Parathyroid adenoma (tissue), 2 donors: ENCODE measurements around the gene SBF2.
A peak's percentile ranks its signal among the peaks of the same experiment; 100 is the strongest.

Experiments used
- H2AFZ ChIP-seq: fragments of 300-600 bp; sonication (generic); one replicate; pipeline ENCODE4 v1.7.0; 2017; ENCODE audit warnings: antibody characterized with exemption, mild to moderate bottlenecking
- H3K27ac ChIP-seq: fragments of 300-600 bp; sonication (generic); one replicate; pipeline ENCODE4 v1.7.0; 2017
- H3K27me3 ChIP-seq: fragments of 300-600 bp; sonication (generic); one replicate; pipeline ENCODE4 v1.7.0; 2017; ENCODE audit warnings: low read length; ENCODE audit not compliant: control insufficient read depth, insufficient read depth
- H3K36me3 ChIP-seq: fragments of 300-600 bp; sonication (generic); one replicate; pipeline ENCODE4 v1.7.0; 2017; ENCODE audit warnings: low read length; ENCODE audit not compliant: control insufficient read depth, insufficient read depth
- H3K4me1 ChIP-seq: fragments of 300-600 bp; sonication (generic); one replicate; pipeline ENCODE4 v1.7.0; 2017; ENCODE audit warnings: control low read depth
- H3K4me2 ChIP-seq: fragments of 300-600 bp; sonication (generic); one replicate; pipeline ENCODE4 v1.7.0; 2017; ENCODE audit warnings: low read length
- H3K4me3 ChIP-seq: fragments of 300-600 bp; sonication (generic); one replicate; pipeline ENCODE4 v1.7.0; 2017; ENCODE audit warnings: low read depth, low read length
- H3K79me2 ChIP-seq: fragments of 300-600 bp; sonication (generic); one replicate; pipeline ENCODE4 v1.7.0; 2017; ENCODE audit warnings: control low read depth
- H3K9ac ChIP-seq: fragments of 300-600 bp; sonication (generic); one replicate; pipeline ENCODE4 v1.7.0; 2017; ENCODE audit warnings: mild to moderate bottlenecking
- H3K9me3 ChIP-seq: fragments of 300-600 bp; sonication (generic); one replicate; pipeline ENCODE4 v1.7.0; 2017; ENCODE audit warnings: low read length; ENCODE audit not compliant: control insufficient read depth
- TF ChIP-seq, protein P1 (sequence below): fragments of 300-600 bp; sonication (generic); IDR thresholded peaks from one replicate; pipeline ENCODE4 v1.7.0; 2017; ENCODE audit warnings: antibody characterized with exemption, mild to moderate bottlenecking
- donor health status: primary hyperparathyroidism.

Gene SBF2

GRCh38 chr11:10294290-10294953, 403 bp upstream of the SBF2 start:
- H3K36me3 ChIP-seq: no peaks in the 10 kb centered on the region
- peak overlapping the region; percentile 84 for H3K9ac ChIP-seq
- peak overlapping the region; percentile 86 for H2AFZ ChIP-seq
- H3K79me2 ChIP-seq: peaks cover 13% of the 10 kb centered on the region
- H3K4me3 ChIP-seq: peak overlapping the region; percentile 70
- no peaks in the 10 kb centered on the region for H3K27me3 ChIP-seq
- TF ChIP-seq, protein P1, sequence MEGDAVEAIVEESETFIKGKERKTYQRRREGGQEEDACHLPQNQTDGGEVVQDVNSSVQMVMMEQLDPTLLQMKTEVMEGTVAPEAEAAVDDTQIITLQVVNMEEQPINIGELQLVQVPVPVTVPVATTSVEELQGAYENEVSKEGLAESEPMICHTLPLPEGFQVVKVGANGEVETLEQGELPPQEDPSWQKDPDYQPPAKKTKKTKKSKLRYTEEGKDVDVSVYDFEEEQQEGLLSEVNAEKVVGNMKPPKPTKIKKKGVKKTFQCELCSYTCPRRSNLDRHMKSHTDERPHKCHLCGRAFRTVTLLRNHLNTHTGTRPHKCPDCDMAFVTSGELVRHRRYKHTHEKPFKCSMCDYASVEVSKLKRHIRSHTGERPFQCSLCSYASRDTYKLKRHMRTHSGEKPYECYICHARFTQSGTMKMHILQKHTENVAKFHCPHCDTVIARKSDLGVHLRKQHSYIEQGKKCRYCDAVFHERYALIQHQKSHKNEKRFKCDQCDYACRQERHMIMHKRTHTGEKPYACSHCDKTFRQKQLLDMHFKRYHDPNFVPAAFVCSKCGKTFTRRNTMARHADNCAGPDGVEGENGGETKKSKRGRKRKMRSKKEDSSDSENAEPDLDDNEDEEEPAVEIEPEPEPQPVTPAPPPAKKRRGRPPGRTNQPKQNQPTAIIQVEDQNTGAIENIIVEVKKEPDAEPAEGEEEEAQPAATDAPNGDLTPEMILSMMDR: no peak
- H3K27ac ChIP-seq: peak overlapping the region; percentile 96
- H3K4me2 ChIP-seq: peak overlapping the region; percentile 72
- H3K4me1 ChIP-seq: peaks cover 2% of the 10 kb centered on the region
- no peaks in the 10 kb centered on the region for H3K9me3 ChIP-seq

DNA sequence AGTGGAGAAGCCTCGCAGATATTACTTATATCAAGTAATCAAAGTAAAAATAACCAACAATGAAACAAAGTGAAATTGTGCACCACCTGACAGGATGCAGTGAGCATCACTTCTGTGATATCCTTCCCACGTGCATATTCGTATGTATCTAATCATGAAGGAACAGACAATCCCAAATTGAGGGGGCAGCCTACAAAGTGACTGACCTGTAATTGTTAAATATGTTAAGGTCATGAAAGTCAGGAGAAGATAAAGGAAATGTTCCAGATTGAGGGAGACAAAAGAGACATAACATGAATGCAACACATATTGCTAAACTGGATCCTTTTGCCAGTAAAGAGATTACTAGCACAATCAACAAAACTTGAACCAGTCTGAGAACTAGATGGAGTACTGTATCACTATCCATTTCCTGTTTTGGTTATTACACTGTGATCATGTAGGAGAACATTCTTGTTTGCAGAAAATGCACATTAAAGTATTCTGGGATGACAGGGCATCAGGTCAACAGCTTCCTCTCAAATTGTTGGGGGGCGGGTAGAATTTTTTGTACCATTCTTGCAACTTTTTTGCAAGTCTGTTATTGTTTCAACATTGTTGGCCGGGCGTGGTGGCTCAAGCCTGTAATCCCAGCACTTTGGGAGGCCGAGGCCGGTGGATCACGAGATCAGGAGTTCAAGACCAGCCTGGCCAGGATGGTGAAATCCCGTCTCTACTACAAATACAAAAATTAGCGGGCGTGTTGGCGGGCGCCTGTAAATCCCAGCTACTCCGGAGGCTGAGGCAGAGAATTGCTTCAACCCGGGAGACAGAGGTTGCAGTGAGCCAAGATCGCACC, 2.0 kb downstream of the SBF2 start:
- H3K4me1 ChIP-seq: peaks cover 2% of the 10 kb centered on the region
- no peak overlapping the region for H3K27ac ChIP-seq
- no peaks in the 10 kb centered on the region for H3K27me3 ChIP-seq
- no peaks in the 10 kb centered on the region for H3K9me3 ChIP-seq
- no peak overlapping the region for H3K4me3 ChIP-seq
- no peak overlapping the region for H3K9ac ChIP-seq
- H3K36me3 ChIP-seq: no peaks in the 10 kb centered on the region
- TF ChIP-seq, protein P1: no peak
- H2AFZ ChIP-seq: no peak overlapping the region
- no peak overlapping the region for H3K4me2 ChIP-seq
- peaks cover 13% of the 10 kb centered on the region for H3K79me2 ChIP-seq

GRCh38 chr11:10289765-10290380, 4.1 kb downstream of the SBF2 start:
- no peaks in the 10 kb centered on the region for H3K9me3 ChIP-seq
- no peaks in the 10 kb centered on the region for H3K36me3 ChIP-seq
- no peak overlapping the region for H3K9ac ChIP-seq
- TF ChIP-seq, protein P1: no peak
- H3K27me3 ChIP-seq: no peaks in the 10 kb centered on the region
- peaks cover 16% of the 10 kb centered on the region for H3K79me2 ChIP-seq
- no peak overlapping the region for H3K4me3 ChIP-seq
- no peak overlapping the region for H3K27ac ChIP-seq
- H3K4me1 ChIP-seq: peaks cover 2% of the 10 kb centered on the region
- H3K4me2 ChIP-seq: no peak overlapping the region
- H2AFZ ChIP-seq: no peak overlapping the region

GRCh38 chr11:10288881-10289764, 4.9 kb downstream of the SBF2 start:
- no peak overlapping the region for H3K9ac ChIP-seq
- H3K4me3 ChIP-seq: no peak overlapping the region
- no peak overlapping the region for H2AFZ ChIP-seq
- peaks cover 2% of the 10 kb centered on the region for H3K4me1 ChIP-seq
- no peaks in the 10 kb centered on the region for H3K9me3 ChIP-seq
- H3K27me3 ChIP-seq: no peaks in the 10 kb centered on the region
- peaks cover 18% of the 10 kb centered on the region for H3K79me2 ChIP-seq
- no peak overlapping the region for H3K27ac ChIP-seq
- H3K36me3 ChIP-seq: no peaks in the 10 kb centered on the region
- TF ChIP-seq, protein P1: no peak
- H3K4me2 ChIP-seq: no peak overlapping the region
